ENCODE measurements around the gene PAX6.

PAX6 gene

GRCh38 chr11:31763296-31763695, 47.8 kb downstream of the PAX6 start:
- H3K79me2 ChIP-seq (ENCODE audit: insufficient read depth, low read length) = no peaks in the 10 kb centered on the region
- H3K27ac ChIP-seq (ENCODE audit: low read depth, low read length) = no peak overlapping the region
- no peaks in the 10 kb centered on the region for H3F3A ChIP-seq (ENCODE audit: insufficient read depth)
- no peak for TF ChIP-seq CTCF (IDR thresholded peaks at IDR 0.05; ENCODE audit: insufficient read depth, low read length, poor library complexity, severe bottlenecking)
- no peak for TF ChIP-seq EZH2phosphoT487 (conservative IDR thresholded peaks at IDR 0.05; ENCODE audit: low read length)
- H3K27me3 ChIP-seq (ENCODE audit: low read length) = no peaks in the 10 kb centered on the region
- no peaks in the 10 kb centered on the region for H3K9me2 ChIP-seq (replicated peaks; ENCODE audit: insufficient read depth, low read length)
- no peaks in the 10 kb centered on the region for H4K20me1 ChIP-seq (ENCODE audit: low read depth, low read length)
- H2AFZ ChIP-seq (ENCODE audit: low read depth, low read length, severe bottlenecking) = no peak overlapping the region
- no peaks in the 10 kb centered on the region for H3K36me3 ChIP-seq (ENCODE audit: low read length)
- H3K9me3 ChIP-seq (ENCODE audit: insufficient read depth, low read length) = no peaks in the 10 kb centered on the region
- H3K4me2 ChIP-seq (ENCODE audit: low read depth, low read length, poor library complexity, severe bottlenecking) = no peak overlapping the region
- no peak overlapping the region for H3K4me3 ChIP-seq (ENCODE audit: insufficient read depth, low read length, poor library complexity, severe bottlenecking)
- H3K9ac ChIP-seq (ENCODE audit: low read length) = no peak overlapping the region

- no peaks in the 10 kb centered on the region for H3F3A ChIP-seq (ENCODE audit: insufficient read depth)
- no peak overlapping the region for H2AFZ ChIP-seq (ENCODE audit: low read depth, low read length, severe bottlenecking)
- no peak overlapping the region for H3K27ac ChIP-seq (ENCODE audit: low read depth, low read length)
- TF ChIP-seq CTCF (IDR thresholded peaks at IDR 0.05; ENCODE audit: insufficient read depth, low read length, poor library complexity, severe bottlenecking) (no peak), EZH2phosphoT487 (conservative IDR thresholded peaks at IDR 0.05; ENCODE audit: low read length) (no peak)
- H3K79me2 ChIP-seq (ENCODE audit: insufficient read depth, low read length) = no peaks in the 10 kb centered on the region
- no peaks in the 10 kb centered on the region for H3K9me3 ChIP-seq (ENCODE audit: insufficient read depth, low read length)
- H3K27me3 ChIP-seq (ENCODE audit: low read length) = no peaks in the 10 kb centered on the region
- H3K4me2 ChIP-seq (ENCODE audit: low read depth, low read length, poor library complexity, severe bottlenecking) = no peak overlapping the region
- no peaks in the 10 kb centered on the region for H3K36me3 ChIP-seq (ENCODE audit: low read length)
- no peak overlapping the region for H3K4me3 ChIP-seq (ENCODE audit: insufficient read depth, low read length, poor library complexity, severe bottlenecking)
- H3K9ac ChIP-seq (ENCODE audit: low read length) = no peak overlapping the region
- H3K9me2 ChIP-seq (replicated peaks; ENCODE audit: insufficient read depth, low read length) = no peaks in the 10 kb centered on the region
- H4K20me1 ChIP-seq (ENCODE audit: low read depth, low read length) = no peaks in the 10 kb centered on the region
These were observed 49.5 kb downstream of the PAX6 start for GRCh38 chr11:31761636-31762035.

- Histone ChIP-seq H3K4me2 (ENCODE audit: low read depth, low read length, poor library complexity, severe bottlenecking) (no peak overlapping the region), H3K4me3 (ENCODE audit: insufficient read depth, low read length, poor library complexity, severe bottlenecking) (no peak overlapping the region), H3K79me2 (ENCODE audit: insufficient read depth, low read length) (no peaks in the 10 kb centered on the region), H3F3A (ENCODE audit: insufficient read depth) (no peaks in the 10 kb centered on the region), H3K9me2 (replicated peaks; ENCODE audit: insufficient read depth, low read length) (no peaks in the 10 kb centered on the region), H4K20me1 (ENCODE audit: low read depth, low read length) (no peaks in the 10 kb centered on the region), H3K9me3 (ENCODE audit: insufficient read depth, low read length) (no peaks in the 10 kb centered on the region), H3K27ac (ENCODE audit: low read depth, low read length) (no peak overlapping the region), H3K9ac (ENCODE audit: low read length) (no peak overlapping the region), H3K36me3 (ENCODE audit: low read length) (no peaks in the 10 kb centered on the region), H3K27me3 (ENCODE audit: low read length) (no peaks in the 10 kb centered on the region), H2AFZ (ENCODE audit: low read depth, low read length, severe bottlenecking) (no peak overlapping the region)
- TF ChIP-seq CTCF (IDR thresholded peaks at IDR 0.05; ENCODE audit: insufficient read depth, low read length, poor library complexity, severe bottlenecking) = no peak
- TF ChIP-seq EZH2phosphoT487 (conservative IDR thresholded peaks at IDR 0.05; ENCODE audit: low read length) = no peak
These were observed 53.8 kb downstream of the PAX6 start for GRCh38 chr11:31757260-31757835.

All from SU-DHL-6 (cell line).